Uterus (tissue), 2 donors: Measurements from ENCODE around the gene FBXO30.

Experiments used
- CTCF ChIP-seq, 4 experiments: fragments of 200-600 bp in 2 of 4; fragments of 450-650 bp in 2 of 4; sonication (generic) in 2 of 4; IDR thresholded peaks; one replicate each; pipeline ENCODE4 v1.5.1; 2016 to 2019; ENCODE audit warnings: antibody characterized with exemption in 4 of 4, mild to moderate bottlenecking in 2 of 4, moderate library complexity in 1 of 4
- POLR2A ChIP-seq, 2 donors: fragments of 450-650 bp; IDR thresholded peaks; one replicate each; pipeline ENCODE4 v1.6.1; 2016; ENCODE audit warnings: antibody characterized with exemption in 2 of 2, mild to moderate bottlenecking in 1 of 2, moderate library complexity in 1 of 2

GRCh38 chr6:145761584-145761983 lies 53.0 kb downstream of the FBXO30 start:
- no peak for TF ChIP-seq CTCF (IDR thresholded peaks at IDR 0.05)
- TF ChIP-seq POLR2A (IDR thresholded peaks at IDR 0.05): no peak
